ENCODE data around the gene SLC33A1. TPM values are rescaled to one million over a fixed set of nuclear protein-coding genes. Genes with fewer than 3 reads are reported as not detected.

The SLC33A1 gene
- total and polyA plus RNA-seq, 2 of the 13 experiments (the other 11 are each of a cell fraction or from before 2014, with no cell fraction given): 20.0 to 32.1 TPM

DNA sequence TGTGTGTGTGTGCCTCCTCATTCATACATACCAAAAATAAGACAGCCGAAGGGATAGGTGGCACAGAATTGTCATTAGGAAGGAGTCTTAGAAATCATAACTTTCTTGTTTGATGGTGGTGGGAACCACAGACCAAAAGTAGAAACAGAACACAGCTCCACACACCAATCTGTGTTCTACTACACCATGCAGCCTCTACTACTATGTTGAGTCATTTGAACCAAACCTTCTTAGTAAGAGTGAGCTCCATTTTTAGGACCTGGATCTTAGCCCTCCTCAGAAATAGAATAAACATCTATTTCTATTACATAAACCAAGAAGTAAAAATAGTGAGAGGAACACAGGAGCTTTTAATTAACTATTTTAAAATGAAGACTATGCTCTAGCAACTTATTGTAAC, 81.4 kb downstream of the SLC33A1 start:
- in situ Hi-C loops (cut with HindIII; ENCODE audit: extremely low pct_ligation_motif_present, low pct_unique_long_range_greater_than_20kb): no loop called here
- Histone ChIP-seq H3K4me1 (ENCODE audit: insufficient read depth, low read length) (no peaks in the 10 kb centered on the region), H3K27ac (ENCODE audit: extremely low read length, insufficient read depth, low read length) (no peak overlapping the region), H3K27me3 (ENCODE audit: control insufficient read depth in 1 of 2, insufficient read depth in 2 of 2, low read length in 2 of 2) (no peaks in the 10 kb centered on the region), H3K9ac (ENCODE audit: insufficient read depth, low read depth, low read length) (no peak overlapping the region), H3K4me3 (replicated peaks in 1 of 3; ENCODE audit: insufficient read depth in 1 of 3, low read depth in 2 of 3, low read length in 3 of 3) (no peak overlapping the region), H4K20me1 (ENCODE audit: insufficient read depth, low read length) (no peaks in the 10 kb centered on the region), H2AFZ (ENCODE audit: low read length) (no peak overlapping the region), H3K4me2 (ENCODE audit: low read depth, low read length) (no peak overlapping the region), H3K79me2 (ENCODE audit: insufficient read depth, low read length) (no peaks in the 10 kb centered on the region), H3K9me3 (ENCODE audit: low read length) (no peaks in the 10 kb centered on the region), H3K36me3 (replicated peaks in 1 of 2; ENCODE audit: control insufficient read depth in 1 of 2, insufficient read depth in 2 of 2, low read length in 2 of 2) (peaks cover 2 to 13% of the 10 kb centered on the region in 2 experiments; a peak in 3 of 5 replicates)
- WGBS (ENCODE audit: low lambda C conversion rate): 100% methylated on average over 1 of the region's 1 CpG
- BruUV-seq (replicated peaks): no TSS peak
- ChIA-PET CTCF (ENCODE audit: low intra/inter-chr PET ratio, low total read pairs) (no interaction called here), POLR2A (no interaction called here)
- ATAC-seq: no peak
- DNase-seq (ENCODE audit: low spot score): no peak
- no peak for FAIRE-seq
- intact Hi-C loops (cut with micrococcal nuclease; ENCODE audit: unreplicated experiment): no loop called here
- TF ChIP-seq YEATS2 (CRISPR knock-in tag; IDR thresholded peaks at IDR 0.05; ENCODE audit: borderline replicate concordance): no peak
- TF ChIP-seq ZNF841 (CRISPR knock-in tag; IDR thresholded peaks at IDR 0.05; ENCODE audit: borderline replicate concordance): no peak
- TF ChIP-seq CHD4 (IDR thresholded peaks at IDR 0.05; ENCODE audit: borderline replicate concordance, low read length): no peak
- TF ChIP-seq ZKSCAN1 (IDR thresholded peaks at IDR 0.05; ENCODE audit: low read length): no peak
- TF ChIP-seq ZFP36L2 (CRISPR knock-in tag; IDR thresholded peaks at IDR 0.05): no peak
- no peak for TF ChIP-seq ZFAT (CRISPR knock-in tag; conservative IDR thresholded peaks at IDR 0.05)
- TF ChIP-seq ZNF20 (CRISPR knock-in tag; IDR thresholded peaks at IDR 0.05): no peak
- TF ChIP-seq TBL1XR1 (IDR thresholded peaks at IDR 0.05; ENCODE audit: borderline replicate concordance, low read length, partially characterized antibody): no peak

DNA sequence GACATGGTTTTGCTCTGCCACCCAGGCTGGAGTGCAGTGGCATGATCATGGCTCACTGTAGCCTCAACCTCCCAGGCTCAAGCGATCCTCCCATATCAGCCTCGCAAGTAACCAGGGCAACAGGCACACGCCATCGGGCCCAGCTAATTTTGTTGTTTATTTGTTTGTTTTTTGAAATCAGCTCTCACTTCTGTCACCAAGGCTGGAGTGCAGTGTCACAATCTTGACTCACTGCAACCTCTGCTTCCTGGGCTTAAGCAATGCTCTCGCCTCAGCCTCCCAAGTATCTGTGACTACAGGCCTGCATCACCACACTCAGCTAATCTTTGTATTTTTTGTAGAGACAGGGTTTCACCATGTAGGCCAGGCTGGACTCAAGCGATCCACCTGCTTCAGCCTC, 83.1 kb downstream of the SLC33A1 start:
- ATAC-seq (no peak), FAIRE-seq (no peak), DNase-seq (ENCODE audit: low spot score) (no peak)
- no peak overlapping the region for H3K4me3 ChIP-seq (replicated peaks in 1 of 3; ENCODE audit: insufficient read depth in 1 of 3, low read depth in 2 of 3, low read length in 3 of 3)
- 98% methylated on average over 6 of the region's 6 CpGs for WGBS (ENCODE audit: low lambda C conversion rate)
- H3K4me2 ChIP-seq (ENCODE audit: low read depth, low read length): no peak overlapping the region
- H3K9ac ChIP-seq (ENCODE audit: insufficient read depth, low read depth, low read length): no peak overlapping the region
- ChIA-PET POLR2A (no interaction called here), CTCF (ENCODE audit: low intra/inter-chr PET ratio, low total read pairs) (no interaction called here)
- intact Hi-C loops (cut with micrococcal nuclease; ENCODE audit: unreplicated experiment) (no loop called here), in situ Hi-C loops (cut with HindIII; ENCODE audit: extremely low pct_ligation_motif_present, low pct_unique_long_range_greater_than_20kb) (no loop called here)
- H4K20me1 ChIP-seq (ENCODE audit: insufficient read depth, low read length): no peaks in the 10 kb centered on the region
- no TSS peak for BruUV-seq (replicated peaks)
- no peak overlapping the region for H2AFZ ChIP-seq (ENCODE audit: low read length)
- H3K36me3 ChIP-seq (replicated peaks in 1 of 2; ENCODE audit: control insufficient read depth in 1 of 2, insufficient read depth in 2 of 2, low read length in 2 of 2): peaks cover 2 to 13% of the 10 kb centered on the region in 2 experiments; a peak in 3 of 5 replicates
- no peaks in the 10 kb centered on the region for H3K9me3 ChIP-seq (ENCODE audit: low read length)
- H3K79me2 ChIP-seq (ENCODE audit: insufficient read depth, low read length): no peaks in the 10 kb centered on the region
- H3K27ac ChIP-seq (ENCODE audit: extremely low read length, insufficient read depth, low read length): no peak overlapping the region
- no peaks in the 10 kb centered on the region for H3K4me1 ChIP-seq (ENCODE audit: insufficient read depth, low read length)
- no peaks in the 10 kb centered on the region for H3K27me3 ChIP-seq (ENCODE audit: control insufficient read depth in 1 of 2, insufficient read depth in 2 of 2, low read length in 2 of 2)
- TF ChIP-seq U2AF2 (IDR thresholded peaks at IDR 0.05; ENCODE audit: low read depth, low read length) (no peak), ZNF776 (CRISPR knock-in tag; IDR thresholded peaks at IDR 0.05) (no peak), KDM2A (CRISPR knock-in tag; IDR thresholded peaks at IDR 0.05; ENCODE audit: borderline replicate concordance, low read depth) (no peak), MAF1 (CRISPR knock-in tag; IDR thresholded peaks at IDR 0.05; ENCODE audit: borderline replicate concordance) (no peak)
- TF ChIP-seq, protein P1, sequence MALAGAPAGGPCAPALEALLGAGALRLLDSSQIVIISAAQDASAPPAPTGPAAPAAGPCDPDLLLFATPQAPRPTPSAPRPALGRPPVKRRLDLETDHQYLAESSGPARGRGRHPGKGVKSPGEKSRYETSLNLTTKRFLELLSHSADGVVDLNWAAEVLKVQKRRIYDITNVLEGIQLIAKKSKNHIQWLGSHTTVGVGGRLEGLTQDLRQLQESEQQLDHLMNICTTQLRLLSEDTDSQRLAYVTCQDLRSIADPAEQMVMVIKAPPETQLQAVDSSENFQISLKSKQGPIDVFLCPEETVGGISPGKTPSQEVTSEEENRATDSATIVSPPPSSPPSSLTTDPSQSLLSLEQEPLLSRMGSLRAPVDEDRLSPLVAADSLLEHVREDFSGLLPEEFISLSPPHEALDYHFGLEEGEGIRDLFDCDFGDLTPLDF (CRISPR knock-in tag; IDR thresholded peaks at IDR 0.05): no peak
- TF ChIP-seq, protein P2, sequence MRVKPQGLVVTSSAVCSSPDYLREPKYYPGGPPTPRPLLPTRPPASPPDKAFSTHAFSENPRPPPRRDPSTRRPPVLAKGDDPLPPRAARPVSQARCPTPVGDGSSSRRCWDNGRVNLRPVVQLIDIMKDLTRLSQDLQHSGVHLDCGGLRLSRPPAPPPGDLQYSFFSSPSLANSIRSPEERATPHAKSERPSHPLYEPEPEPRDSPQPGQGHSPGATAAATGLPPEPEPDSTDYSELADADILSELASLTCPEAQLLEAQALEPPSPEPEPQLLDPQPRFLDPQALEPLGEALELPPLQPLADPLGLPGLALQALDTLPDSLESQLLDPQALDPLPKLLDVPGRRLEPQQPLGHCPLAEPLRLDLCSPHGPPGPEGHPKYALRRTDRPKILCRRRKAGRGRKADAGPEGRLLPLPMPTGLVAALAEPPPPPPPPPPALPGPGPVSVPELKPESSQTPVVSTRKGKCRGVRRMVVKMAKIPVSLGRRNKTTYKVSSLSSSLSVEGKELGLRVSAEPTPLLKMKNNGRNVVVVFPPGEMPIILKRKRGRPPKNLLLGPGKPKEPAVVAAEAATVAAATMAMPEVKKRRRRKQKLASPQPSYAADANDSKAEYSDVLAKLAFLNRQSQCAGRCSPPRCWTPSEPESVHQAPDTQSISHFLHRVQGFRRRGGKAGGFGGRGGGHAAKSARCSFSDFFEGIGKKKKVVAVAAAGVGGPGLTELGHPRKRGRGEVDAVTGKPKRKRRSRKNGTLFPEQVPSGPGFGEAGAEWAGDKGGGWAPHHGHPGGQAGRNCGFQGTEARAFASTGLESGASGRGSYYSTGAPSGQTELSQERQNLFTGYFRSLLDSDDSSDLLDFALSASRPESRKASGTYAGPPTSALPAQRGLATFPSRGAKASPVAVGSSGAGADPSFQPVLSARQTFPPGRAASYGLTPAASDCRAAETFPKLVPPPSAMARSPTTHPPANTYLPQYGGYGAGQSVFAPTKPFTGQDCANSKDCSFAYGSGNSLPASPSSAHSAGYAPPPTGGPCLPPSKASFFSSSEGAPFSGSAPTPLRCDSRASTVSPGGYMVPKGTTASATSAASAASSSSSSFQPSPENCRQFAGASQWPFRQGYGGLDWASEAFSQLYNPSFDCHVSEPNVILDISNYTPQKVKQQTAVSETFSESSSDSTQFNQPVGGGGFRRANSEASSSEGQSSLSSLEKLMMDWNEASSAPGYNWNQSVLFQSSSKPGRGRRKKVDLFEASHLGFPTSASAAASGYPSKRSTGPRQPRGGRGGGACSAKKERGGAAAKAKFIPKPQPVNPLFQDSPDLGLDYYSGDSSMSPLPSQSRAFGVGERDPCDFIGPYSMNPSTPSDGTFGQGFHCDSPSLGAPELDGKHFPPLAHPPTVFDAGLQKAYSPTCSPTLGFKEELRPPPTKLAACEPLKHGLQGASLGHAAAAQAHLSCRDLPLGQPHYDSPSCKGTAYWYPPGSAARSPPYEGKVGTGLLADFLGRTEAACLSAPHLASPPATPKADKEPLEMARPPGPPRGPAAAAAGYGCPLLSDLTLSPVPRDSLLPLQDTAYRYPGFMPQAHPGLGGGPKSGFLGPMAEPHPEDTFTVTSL (CRISPR knock-in tag; IDR thresholded peaks at IDR 0.05; ENCODE audit: borderline replicate concordance): no peak
